HFFc6 (cell line): ENCODE results near the gene KIDINS220. TPM values are rescaled to one million over a fixed set of nuclear protein-coding genes. Genes with fewer than 3 reads are reported as not detected.

Experiments used
- DNase-seq: peaks from one replicate; pipeline ENCODE4 v3.0.0-alpha.2; 2018
- H3K27ac Mint-ChIP-seq: 2 replicates; pipeline ENCODE4 v1.8.0; 2020; ENCODE audit warnings: mild to moderate bottlenecking, mixed read lengths
- H3K27me3 Mint-ChIP-seq: 2 replicates; pipeline ENCODE4 v1.8.0; 2021; ENCODE audit warnings: mild to moderate bottlenecking, moderate library complexity, mixed read lengths; ENCODE audit not compliant: insufficient read depth
- H3K36me3 Mint-ChIP-seq: 2 replicates; pipeline ENCODE4 v1.8.0; 2021; ENCODE audit warnings: low read depth, mixed read lengths
- H3K4me1 Mint-ChIP-seq: 2 replicates; pipeline ENCODE4 v1.8.0; 2020; ENCODE audit warnings: low read depth, mixed read lengths
- H3K4me3 Mint-ChIP-seq: 2 replicates; pipeline ENCODE4 v1.8.0; 2020; ENCODE audit warnings: mild to moderate bottlenecking, moderate library complexity, mixed read lengths
- H3K9me3 Mint-ChIP-seq: 2 replicates; pipeline ENCODE4 v1.8.0; 2020; ENCODE audit warnings: mild to moderate bottlenecking, mixed read lengths
- total RNA-seq, 6 experiments: library from RNA; stranded (reverse); fragmentation: NEBNext Ultra II Directional; extraction: Animal tissue kit (Norgen Biotek cat#: 25700); gene quantifications; 2 replicates in 1 of 6; 3 replicates in 5 of 6; pipeline ENCODE4 v1.2.3, GENCODE V29; 2021
- TF ChIP-seq, protein P1 (sequence below): fragments of 200-600 bp; sonication (generic); IDR thresholded peaks from 2 replicates; pipeline ENCODE4 v1.5.0; 2021; ENCODE audit warnings: antibody characterized with exemption, mild to moderate bottlenecking

The KIDINS220 gene
- total RNA-seq, 6 experiments from 2014 or later, result 34.5 to 42.2 (median 38.2) TPM

DNA sequence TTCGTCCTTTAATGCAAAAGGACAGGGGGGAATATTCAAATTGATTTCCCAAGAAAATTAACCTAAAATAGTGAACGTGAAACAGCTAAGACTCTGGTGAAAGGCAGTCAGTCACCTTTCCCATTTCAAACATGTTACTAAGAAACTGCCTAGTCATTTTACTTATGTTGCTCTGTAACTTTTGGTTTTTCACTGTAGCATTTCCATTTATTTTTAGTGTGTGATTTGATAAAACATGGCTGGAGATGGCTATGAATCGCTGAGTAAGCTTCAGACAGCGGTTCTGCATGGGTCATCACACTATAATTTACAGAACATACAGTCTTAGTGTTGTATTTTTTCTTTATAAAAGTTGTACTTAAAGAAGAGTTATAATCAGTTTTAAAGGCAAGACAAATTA, 16.0 kb upstream of the KIDINS220 start:
- peaks cover 10% of the 10 kb centered on the region; the same call in 1 of the 2 replicates for H3K4me1 Mint-ChIP-seq
- TF ChIP-seq, protein P1, sequence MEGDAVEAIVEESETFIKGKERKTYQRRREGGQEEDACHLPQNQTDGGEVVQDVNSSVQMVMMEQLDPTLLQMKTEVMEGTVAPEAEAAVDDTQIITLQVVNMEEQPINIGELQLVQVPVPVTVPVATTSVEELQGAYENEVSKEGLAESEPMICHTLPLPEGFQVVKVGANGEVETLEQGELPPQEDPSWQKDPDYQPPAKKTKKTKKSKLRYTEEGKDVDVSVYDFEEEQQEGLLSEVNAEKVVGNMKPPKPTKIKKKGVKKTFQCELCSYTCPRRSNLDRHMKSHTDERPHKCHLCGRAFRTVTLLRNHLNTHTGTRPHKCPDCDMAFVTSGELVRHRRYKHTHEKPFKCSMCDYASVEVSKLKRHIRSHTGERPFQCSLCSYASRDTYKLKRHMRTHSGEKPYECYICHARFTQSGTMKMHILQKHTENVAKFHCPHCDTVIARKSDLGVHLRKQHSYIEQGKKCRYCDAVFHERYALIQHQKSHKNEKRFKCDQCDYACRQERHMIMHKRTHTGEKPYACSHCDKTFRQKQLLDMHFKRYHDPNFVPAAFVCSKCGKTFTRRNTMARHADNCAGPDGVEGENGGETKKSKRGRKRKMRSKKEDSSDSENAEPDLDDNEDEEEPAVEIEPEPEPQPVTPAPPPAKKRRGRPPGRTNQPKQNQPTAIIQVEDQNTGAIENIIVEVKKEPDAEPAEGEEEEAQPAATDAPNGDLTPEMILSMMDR, result no peak
- DNase-seq, result no peak
- no peaks in the 10 kb centered on the region for H3K9me3 Mint-ChIP-seq
- no peak overlapping the region for H3K27ac Mint-ChIP-seq
- peaks cover 3% of the 10 kb centered on the region; the same call in 1 of the 2 replicates for H3K27me3 Mint-ChIP-seq
- H3K4me3 Mint-ChIP-seq, result no peak overlapping the region
- H3K36me3 Mint-ChIP-seq, result peaks cover 6% of the 10 kb centered on the region

DNA sequence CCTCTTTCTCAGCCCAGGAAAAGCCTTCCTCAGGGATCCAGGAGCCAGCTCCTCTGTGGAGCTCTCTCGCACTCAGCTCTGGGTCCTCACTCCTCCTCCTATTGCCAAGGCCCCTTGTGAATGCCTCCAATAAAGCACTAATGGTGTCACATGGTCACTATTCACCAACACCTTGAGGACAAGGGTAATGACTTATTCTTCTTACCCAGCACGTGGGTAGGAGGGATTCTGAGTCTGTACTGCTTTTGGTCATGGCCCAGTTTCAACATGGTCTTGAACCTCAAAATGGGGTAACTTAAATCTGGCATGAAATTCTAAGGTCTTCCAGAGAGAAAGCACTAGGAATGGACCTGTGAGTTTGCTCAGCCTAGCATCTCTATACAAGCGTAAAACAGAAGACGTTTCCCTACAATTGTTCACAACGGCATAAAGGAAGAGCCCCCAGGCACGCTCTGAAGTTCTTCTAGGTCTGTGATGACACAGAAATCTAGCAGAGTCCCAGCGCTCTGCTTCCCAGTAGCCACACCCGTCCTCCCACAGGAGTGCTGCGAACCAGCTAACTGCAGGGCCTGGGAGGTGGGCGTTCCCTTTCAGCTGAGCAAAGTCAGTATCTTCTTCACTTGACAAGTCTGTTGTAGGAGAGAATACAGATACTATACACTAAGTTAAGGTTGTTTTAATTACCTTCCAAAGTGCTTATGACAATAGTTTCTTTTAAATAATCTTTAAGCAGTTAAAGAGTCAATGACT, 14.6 kb upstream of the KIDINS220 start:
- TF ChIP-seq, protein P1, result no peak
- H3K4me3 Mint-ChIP-seq, result no peak overlapping the region
- H3K4me1 Mint-ChIP-seq, result peaks cover 25% of the 10 kb centered on the region
- DNase-seq, result no peak
- H3K36me3 Mint-ChIP-seq, result no peaks in the 10 kb centered on the region
- peaks cover 3% of the 10 kb centered on the region; the same call in 1 of the 2 replicates for H3K27me3 Mint-ChIP-seq
- H3K27ac Mint-ChIP-seq, result no peak overlapping the region
- no peaks in the 10 kb centered on the region for H3K9me3 Mint-ChIP-seq

DNA sequence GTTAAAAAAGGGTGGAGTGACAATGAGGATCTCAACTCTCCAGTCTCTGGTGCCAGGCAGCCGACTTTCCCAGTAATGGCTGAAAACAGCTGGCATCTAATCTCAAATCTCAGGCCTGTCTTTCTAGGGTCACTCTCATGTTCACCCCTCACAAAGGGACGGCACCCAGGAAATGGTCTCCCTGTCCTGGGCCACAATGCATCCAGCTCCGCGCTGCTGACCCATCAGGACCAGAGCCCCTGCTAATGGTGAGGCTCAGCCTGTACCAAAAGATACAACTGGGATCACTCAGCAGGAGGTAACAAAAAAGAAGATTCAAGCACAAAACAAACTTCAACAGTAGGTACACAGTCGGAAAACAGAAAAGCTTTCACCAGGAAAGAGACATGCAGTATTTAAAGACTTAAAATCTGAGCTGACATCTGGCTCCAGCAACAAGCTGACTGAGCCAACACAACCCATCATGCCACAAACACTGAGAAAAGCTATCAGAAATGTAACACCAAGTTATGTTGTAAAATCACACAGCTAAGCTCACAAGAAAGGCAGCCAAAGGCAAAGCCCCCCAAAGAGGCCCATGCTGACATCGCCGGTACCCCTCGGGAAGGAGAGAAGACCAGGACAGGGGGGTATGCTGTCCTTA, 13.6 kb upstream of the KIDINS220 start:
- Mint-ChIP-seq H3K9me3 (no peaks in the 10 kb centered on the region), H3K4me1 (peaks cover 26% of the 10 kb centered on the region), H3K36me3 (no peaks in the 10 kb centered on the region), H3K4me3 (no peak overlapping the region), H3K27ac (no peak overlapping the region), H3K27me3 (peaks cover 3% of the 10 kb centered on the region; the same call in 1 of the 2 replicates)
- no peak for DNase-seq
- TF ChIP-seq, protein P1, result no peak

DNA sequence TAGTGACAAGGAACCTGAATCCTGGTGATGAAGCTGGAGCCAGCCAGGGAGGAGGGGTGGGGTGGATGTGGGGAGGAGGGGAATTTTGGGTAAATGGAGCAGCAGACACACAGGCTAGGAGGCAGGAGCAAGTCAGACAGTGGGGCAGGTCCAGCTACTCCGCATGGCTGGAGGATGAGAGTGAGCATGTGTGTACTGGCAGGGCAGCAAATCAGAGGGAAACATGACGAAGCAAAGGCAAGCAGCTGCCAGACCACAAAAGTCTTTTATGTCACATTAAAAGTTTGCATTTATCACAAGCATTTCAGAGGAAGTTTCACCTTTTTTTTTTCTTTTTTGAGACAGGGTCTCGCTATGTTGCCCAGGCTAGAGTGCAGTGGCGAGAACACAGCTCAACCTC, 11.9 kb upstream of the KIDINS220 start:
- H3K4me3 Mint-ChIP-seq, result no peak overlapping the region
- H3K9me3 Mint-ChIP-seq, result no peaks in the 10 kb centered on the region
- H3K4me1 Mint-ChIP-seq, result peaks cover 33% of the 10 kb centered on the region
- TF ChIP-seq, protein P1, result no peak
- no peaks in the 10 kb centered on the region for H3K36me3 Mint-ChIP-seq
- H3K27ac Mint-ChIP-seq, result no peak overlapping the region
- H3K27me3 Mint-ChIP-seq, result peaks cover 3% of the 10 kb centered on the region; the same call in 1 of the 2 replicates
- no peak for DNase-seq

DNA sequence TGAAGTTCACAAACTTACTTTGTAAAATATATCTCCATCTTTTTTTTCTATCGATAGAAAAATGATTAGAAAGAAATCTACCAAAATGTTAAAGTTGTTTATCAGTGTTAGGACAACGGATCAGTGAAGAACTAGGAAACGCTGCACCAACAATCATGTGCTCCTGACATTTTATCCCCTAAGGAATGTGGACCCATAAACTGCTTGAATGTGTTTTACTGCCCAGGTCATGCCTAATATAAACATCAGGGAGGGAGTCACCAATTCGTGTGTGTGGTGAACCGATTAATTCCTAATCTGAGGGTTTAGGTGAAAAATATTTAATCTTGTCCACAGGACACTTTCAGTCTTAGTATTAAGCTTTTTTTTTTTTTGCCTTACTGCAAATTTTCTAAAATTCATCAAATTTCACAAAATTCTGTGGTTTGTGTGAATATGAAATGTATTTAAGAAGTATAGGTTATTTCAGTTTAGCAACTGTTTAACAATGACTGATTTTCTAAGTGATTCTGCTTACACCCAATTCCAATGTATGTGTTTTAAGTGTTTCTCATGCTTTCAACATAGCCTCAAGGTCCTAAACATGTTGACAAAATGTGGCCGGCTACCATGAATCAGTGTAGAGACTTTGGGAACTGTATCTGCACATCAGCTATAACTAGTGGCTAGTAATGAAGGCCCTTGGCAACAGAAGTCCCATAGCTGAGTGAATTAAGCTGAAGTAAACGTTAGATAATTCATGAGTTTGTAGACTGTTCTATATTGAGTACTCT, 11.1 kb upstream of the KIDINS220 start:
- Mint-ChIP-seq H3K4me3 (no peak overlapping the region), H3K36me3 (no peaks in the 10 kb centered on the region), H3K27me3 (peaks cover 3% of the 10 kb centered on the region; the same call in 1 of the 2 replicates), H3K27ac (no peak overlapping the region), H3K4me1 (peaks cover 33% of the 10 kb centered on the region), H3K9me3 (no peaks in the 10 kb centered on the region)
- TF ChIP-seq, protein P1, result no peak
- DNase-seq, result no peak
